ENCODE measurements around the gene ARHGAP6. TPM values are rescaled to one million over a fixed set of nuclear protein-coding genes. Genes with fewer than 3 reads are reported as not detected.

Gene ARHGAP6
- total RNA-seq, 1 experiment from 2014 or later = 1.8 TPM

DNA sequence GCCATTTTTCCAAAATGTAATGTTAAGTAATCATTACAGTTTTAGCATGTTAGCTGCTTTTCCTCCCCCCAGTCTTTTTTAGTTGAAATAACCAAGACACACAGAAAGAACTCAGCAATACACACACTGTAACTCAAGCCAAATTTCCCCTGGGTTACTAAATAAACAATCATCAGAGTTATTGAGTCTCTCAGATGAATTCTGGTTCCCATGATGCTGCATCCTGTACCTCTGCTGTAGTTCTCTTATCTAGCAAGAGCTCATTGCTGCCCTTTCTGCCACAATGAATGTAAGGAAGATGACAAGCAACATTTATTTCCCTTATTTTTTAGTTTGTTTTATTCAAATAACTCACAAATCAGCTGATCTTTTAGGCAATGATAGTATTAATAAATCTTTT, 185.1 kb downstream of the ARHGAP6 start:
- no peak for DNase-seq (ENCODE audit: low read depth)
- in situ Hi-C loops (cut with HindIII; ENCODE audit: low pct_unique_long_range_greater_than_20kb, low sequenced_read_pairs) = no loop called here

DNA sequence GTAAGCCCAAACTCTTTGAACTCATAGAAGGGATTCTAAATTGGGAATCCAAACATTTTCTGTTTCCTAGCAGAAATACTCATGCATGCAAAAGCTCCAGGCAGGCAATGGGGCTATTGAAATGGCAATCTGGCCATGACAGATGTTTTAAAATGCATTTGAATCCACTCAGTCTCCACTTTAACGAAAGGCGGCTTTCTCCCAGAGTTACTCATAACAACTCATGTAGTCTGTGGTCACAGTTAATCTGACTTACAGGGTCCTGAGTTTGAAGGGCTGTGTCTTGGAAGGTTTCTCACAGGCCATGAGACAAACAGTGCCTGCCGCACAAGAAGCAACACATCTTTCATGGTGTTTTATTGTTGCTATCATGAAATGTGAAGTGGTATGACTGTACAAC, 186.8 kb downstream of the ARHGAP6 start:
- in situ Hi-C loops (cut with HindIII; ENCODE audit: low pct_unique_long_range_greater_than_20kb, low sequenced_read_pairs) = no loop called here
- DNase-seq (ENCODE audit: low read depth) = no peak

DNA sequence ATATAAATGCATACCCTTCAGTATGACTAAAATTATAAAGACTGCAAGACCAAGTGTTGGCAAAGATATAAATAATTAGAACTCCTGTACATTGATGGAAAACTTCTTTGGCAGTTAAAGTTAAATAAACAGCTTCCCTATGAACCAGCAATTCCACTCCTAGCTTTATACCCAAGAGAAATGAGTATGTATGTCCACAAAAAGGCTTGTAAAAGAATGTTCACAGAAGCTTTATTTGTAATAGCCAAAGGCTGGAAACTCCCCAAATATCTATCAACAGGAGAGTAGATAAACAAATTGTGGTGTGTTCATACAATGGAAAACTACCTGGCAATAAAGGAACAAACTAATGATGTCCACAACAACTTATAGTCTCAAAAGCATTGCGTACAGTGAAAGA, 187.7 kb downstream of the ARHGAP6 start:
- in situ Hi-C loops (cut with HindIII; ENCODE audit: low pct_unique_long_range_greater_than_20kb, low sequenced_read_pairs) = no loop called here
- no peak for DNase-seq (ENCODE audit: low read depth)

DNA sequence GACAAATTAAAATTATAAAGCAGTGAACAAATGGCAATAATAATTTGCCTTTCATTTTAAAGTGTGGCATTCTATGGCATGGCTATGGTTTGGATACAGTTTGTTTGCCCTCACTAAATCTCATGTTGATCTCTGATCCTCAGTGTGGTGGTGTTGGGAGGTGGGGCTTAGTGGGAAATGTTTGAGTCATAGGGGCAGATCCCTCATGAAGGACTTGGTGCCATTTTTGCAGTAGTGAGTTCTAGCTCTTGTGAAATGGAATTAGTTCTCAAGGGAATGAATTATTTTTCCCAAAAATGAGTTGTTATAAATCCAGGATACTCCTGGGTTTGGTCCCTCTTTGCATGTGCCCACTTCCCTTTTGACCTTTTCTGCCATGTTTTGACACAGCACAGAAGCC, 191.1 kb downstream of the ARHGAP6 start:
- in situ Hi-C loops (cut with HindIII; ENCODE audit: low pct_unique_long_range_greater_than_20kb, low sequenced_read_pairs) = no loop called here
- no peak for DNase-seq (ENCODE audit: low read depth)

DNA sequence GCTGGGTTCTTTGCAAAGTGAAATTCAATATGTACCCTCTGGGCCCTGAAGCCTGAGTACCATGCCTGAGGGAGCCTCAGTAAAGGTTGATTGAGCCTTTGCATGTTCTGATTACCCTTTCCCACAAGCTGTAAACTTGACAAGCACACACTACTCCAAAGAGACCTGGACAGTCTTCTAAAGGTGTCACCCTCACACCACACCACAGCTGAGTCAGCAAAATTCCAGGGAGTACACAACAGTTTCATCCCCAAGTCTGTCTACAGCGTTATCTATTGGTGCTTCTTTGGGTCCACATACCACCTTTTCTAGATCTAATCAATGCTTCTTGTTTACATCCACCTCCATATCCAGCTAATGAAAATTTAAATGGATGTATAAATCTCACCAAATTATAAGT, 191.7 kb downstream of the ARHGAP6 start:
- no peak for DNase-seq (ENCODE audit: low read depth)
- in situ Hi-C loops (cut with HindIII; ENCODE audit: low pct_unique_long_range_greater_than_20kb, low sequenced_read_pairs) = no loop called here

DNA sequence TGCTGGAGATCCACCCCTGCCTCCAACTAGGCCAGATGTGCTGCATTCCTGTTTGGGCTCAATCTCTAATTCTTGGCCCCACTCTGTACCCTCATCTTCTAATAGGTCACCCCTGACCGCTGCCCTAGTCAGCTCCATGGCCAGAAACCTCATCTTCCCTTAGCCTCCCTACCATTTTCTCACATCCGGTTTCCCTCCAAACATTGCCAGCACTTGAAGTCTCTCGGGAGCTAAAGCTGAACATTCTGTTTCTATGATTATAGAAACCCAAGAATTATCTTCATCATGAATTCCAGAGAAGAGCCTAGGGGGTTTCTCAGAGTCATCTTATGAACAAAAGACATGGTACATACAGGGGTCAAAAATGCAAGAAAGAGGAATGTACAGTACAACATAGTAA, 192.8 kb downstream of the ARHGAP6 start:
- in situ Hi-C loops (cut with HindIII; ENCODE audit: low pct_unique_long_range_greater_than_20kb, low sequenced_read_pairs) = no loop called here
- DNase-seq (ENCODE audit: low read depth) = no peak

DNA sequence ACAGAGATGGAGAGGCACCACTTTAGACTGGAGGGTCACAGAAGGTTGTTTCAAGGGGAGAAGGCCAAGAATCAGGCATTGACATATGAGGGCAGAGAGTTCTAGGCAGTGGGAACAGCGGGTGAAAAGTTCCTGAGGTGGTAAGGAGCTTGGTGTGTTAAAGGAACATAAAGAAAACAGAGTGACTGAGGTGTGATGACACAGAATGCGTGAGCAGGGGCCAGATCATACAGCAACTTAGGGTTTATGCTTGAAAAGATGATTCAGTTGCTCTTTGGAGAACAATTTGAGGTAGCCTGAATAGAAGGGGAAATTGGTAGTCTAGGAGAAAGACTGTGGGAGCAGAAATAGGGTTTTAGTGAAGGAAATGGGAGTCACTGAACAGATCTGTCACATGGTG, 193.3 kb downstream of the ARHGAP6 start:
- in situ Hi-C loops (cut with HindIII; ENCODE audit: low pct_unique_long_range_greater_than_20kb, low sequenced_read_pairs) = no loop called here

DNA sequence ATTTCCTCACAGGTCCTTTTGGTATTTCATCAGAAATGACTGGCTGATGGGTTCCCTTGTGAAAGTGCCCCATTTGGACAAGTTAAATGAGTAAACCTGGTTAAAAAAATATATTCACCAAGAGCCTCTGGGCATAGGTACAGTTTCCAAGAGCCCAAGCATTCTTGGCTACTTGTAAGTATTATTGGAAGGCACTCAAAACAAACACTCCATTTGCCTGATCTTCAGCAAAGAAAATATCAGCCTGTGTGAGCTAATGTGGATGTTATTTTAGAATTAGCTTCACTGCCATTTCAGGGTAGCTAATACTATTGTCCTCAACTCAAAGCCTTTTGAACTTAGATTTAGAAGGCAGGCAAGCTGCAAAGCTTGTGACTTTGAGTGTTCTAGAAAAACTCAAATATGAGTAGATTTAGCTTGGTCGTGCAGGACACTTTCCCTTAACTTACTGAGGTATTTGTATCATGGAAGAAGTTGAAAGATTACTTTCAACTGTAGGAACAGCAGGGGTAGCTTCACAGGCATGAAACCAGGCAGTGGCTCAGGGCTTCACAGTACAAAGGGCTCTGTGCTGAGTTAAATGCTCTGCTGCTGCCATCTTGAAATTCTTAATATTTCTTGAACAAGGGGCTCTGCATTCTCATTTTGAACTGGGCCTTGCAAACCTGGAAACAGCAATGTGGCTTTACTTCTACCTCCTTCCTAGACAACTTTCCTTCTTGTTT, 195.3 kb downstream of the ARHGAP6 start:
- peak; percentile 66 for DNase-seq (ENCODE audit: low read depth)
- in situ Hi-C loops (cut with HindIII; ENCODE audit: low pct_unique_long_range_greater_than_20kb, low sequenced_read_pairs) = no loop called here

More for the DNA sequence above, 193.3 kb downstream of the ARHGAP6 start:
- no peak for DNase-seq (ENCODE audit: low read depth)

DNA sequence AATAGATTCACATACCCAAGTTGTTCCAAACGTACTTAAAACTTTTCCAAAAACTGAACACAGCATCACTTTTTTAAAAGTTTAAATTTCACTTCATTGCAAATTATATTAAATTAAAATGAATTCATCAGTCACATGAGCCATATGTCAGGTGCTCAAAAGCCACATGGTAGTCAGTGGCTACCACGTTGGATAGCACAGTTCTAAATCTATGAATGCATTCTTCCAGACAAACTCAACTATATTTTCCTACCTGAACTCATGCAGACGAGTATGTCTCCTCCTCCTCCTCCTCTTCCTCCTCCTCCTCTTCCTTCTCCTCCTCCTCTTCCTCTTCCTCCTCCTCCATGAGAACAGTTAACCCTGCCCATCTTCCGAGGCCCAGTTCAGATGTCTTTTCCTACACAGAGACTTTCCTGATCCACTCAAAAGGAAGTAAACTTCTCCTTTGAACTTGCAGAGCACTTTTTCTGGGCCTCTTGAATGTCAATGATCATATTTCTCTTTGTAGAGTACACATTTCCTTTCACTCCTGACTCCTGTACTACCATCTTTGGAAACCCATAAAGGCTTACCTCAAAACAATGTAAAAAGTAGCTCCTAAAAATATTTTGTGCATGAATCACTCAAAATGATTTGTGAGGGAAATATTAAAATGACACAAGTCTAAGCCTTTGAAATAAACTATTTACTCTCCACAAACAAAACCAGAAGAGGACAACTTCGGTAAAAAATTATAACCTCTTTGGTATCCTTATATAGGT, 199.9 kb downstream of the ARHGAP6 start:
- in situ Hi-C loops (cut with HindIII; ENCODE audit: low pct_unique_long_range_greater_than_20kb, low sequenced_read_pairs) = no loop called here
- DNase-seq (ENCODE audit: low read depth) = no peak

DNA sequence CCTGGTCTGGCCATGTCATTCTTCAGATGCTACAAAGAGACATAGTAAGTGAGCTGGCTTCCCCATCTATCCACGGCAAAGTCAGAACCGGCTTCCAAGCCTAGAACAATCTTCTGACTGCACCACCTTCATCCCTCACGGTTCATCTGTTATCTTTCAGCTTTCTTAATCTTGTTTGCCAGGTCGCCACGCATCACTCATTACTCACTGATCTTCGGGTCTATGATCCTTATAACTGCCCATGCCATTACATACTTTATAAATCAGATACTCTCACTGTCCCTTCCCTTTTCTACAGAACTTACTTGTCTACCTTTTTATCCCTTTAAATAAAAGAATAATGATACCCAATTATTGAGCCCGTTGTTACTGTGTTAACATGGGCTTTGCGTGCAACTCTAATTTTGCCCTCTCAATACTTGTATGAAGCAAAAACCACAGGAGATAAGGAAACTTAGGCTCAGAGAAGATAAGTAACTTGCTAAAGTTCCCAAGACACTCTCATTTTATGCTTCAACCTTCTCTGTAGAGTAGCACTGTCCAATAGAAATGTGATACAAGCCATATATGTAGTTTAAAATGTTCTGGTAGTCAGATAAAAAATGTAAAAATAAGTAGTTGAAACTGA, 200.8 kb downstream of the ARHGAP6 start:
- no peak for DNase-seq (ENCODE audit: low read depth)
- in situ Hi-C loops (cut with HindIII; ENCODE audit: low pct_unique_long_range_greater_than_20kb, low sequenced_read_pairs) = no loop called here

DNA sequence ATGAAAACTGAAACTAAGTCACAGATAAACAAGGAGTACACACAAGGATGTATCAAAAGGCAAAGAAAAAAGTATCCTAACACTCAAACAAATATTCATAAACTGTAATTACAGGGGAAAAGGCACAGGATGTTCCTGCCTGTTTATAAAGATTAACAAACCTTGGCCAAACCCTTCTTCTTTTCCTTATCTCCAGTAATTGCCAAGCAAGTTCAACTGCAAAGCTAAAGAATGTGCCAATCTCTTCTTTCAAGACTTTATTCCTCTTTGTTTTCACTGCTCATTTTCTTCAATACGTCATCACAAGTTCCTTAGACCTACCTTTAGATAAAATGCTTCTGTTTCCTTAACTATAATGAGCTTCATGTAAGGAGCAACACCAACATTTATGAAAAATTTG, 201.3 kb downstream of the ARHGAP6 start:
- in situ Hi-C loops (cut with HindIII; ENCODE audit: low pct_unique_long_range_greater_than_20kb, low sequenced_read_pairs) = no loop called here
- no peak for DNase-seq (ENCODE audit: low read depth)

DNA sequence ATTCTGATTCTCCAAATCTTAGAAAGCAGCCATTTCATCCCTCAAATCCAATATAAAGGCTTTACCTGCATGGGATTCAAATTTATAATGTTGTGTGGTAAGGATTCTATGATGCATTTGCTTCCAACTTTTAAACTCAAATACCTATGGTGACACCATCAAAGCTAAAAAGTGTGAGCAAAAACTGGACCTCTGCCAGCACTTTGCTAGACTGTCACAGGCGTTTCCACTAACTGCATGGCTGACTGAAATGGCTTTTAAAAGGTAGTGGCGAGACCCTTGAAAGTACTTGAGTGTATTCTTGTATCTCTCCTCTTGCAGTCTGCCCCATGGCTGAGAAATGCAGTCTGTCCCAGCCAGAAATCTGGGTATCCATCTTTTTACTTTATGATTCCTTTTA, 203.1 kb downstream of the ARHGAP6 start:
- in situ Hi-C loops (cut with HindIII; ENCODE audit: low pct_unique_long_range_greater_than_20kb, low sequenced_read_pairs) = no loop called here
- no peak for DNase-seq (ENCODE audit: low read depth)

DNA sequence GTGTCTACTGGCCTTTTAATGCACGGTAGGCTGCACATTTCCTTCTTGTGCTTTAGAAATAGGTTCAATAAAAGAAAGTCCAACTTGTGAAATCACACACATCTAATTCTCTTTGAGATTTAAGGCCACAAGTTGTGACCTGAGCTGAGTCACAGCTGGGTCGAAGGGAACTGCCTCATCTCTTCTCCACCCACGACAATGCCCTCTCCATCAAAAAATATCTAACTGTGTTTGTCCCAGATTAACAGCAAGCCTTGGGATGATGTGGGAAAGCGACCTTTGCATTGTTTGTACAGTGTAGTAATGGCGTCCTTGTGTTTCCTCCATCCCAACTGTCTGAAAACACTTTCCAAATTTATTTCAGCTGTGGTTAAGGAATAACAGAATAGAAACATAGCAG, 203.6 kb downstream of the ARHGAP6 start:
- in situ Hi-C loops (cut with HindIII; ENCODE audit: low pct_unique_long_range_greater_than_20kb, low sequenced_read_pairs) = no loop called here
- DNase-seq (ENCODE audit: low read depth) = peak; percentile 26

DNA sequence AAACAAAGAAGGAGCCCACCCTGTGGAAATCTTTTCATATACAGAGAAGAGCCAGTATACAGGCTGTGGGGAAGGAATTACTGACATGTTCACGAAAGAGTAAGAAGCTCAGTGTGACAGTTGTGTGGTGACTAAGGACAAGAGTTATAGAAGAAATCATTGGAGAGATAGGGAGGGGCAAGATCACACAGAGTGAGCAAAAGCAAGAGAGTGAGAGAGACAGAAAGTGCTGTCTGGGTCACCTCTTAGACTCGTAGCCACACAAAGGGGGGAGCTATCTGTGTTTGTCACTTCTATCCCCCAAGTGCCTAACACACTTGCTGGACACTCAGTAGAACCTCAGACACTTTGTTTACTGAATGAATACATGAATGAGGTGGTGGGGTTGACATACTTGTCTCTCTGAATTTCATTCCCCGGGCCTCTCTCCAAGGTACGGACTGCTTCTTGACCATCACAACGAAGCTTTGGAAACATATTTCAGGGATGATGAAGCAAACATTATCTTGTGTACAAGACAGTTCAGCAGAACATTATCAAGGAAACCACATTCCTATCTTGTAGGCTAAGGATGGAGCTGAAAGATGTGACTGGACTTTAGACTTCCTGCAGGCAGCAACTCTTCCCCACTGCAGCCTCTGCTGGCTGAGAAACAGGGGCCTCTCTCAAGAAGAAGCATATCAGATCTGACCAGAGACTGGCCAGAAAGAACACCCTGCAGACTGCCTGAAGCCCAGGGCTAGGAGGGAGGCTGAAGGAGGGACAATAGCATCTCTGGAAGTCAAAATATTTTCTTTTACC, 204.3 kb downstream of the ARHGAP6 start:
- no peak for DNase-seq (ENCODE audit: low read depth)
- in situ Hi-C loops (cut with HindIII; ENCODE audit: low pct_unique_long_range_greater_than_20kb, low sequenced_read_pairs) = no loop called here

DNA sequence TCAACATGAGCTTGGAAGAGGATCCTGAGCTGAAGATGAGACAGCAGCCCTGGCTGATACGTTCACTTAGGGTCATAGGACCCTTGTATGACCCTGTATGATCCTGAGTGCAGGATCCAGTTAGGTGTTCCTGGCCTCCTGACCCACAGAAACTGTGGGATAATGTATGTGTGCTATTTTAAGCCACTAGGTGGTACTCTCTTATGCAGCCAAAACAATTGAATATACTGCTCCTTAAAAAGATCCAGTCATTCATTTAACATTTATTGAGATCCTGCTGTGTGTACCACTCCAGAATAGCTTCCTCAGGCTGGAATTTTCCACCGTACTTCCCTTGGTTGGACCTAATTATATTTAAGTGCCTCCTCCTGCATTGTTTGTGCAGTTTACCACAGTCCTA, 205.4 kb downstream of the ARHGAP6 start:
- in situ Hi-C loops (cut with HindIII; ENCODE audit: low pct_unique_long_range_greater_than_20kb, low sequenced_read_pairs) = no loop called here
- DNase-seq (ENCODE audit: low read depth) = no peak

DNA sequence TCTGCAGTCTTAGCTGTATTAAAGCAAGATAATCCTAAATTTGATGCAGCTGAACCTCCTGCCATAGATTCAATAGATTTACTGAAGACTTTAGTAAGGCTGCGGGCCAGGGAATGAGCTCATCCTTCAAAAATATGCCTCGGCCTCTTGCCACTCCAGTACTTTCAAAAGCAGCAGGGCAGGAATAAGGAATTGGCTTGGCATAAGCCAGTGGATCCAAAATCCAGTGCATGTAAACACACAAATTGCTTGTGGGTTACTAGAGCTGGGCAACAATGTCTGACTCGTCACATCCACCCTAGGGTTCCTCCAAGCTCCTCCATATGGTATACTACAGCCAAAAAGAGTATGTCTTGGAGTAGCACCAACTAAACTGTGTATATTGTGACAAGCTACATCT, 207.6 kb downstream of the ARHGAP6 start:
- in situ Hi-C loops (cut with HindIII; ENCODE audit: low pct_unique_long_range_greater_than_20kb, low sequenced_read_pairs) = no loop called here
- no peak for DNase-seq (ENCODE audit: low read depth)

DNA sequence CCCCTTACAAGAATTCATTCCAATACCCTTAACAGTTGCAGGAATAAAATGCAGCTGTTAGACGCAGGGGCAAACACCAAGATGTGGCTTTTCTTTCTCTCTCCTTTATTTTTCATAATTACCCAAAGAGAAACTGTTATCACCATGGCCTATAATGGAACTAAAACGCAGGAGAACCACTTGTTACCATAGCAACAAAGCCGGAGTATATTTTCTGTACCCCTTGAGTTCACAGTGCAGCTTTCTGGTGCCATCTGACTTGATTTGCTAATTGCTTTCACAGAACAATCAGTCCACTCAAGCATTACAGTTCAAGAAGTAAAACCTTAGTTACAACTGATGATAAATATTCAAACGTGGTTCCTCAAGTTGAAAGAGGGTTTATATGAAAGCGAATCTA, 214.6 kb downstream of the ARHGAP6 start:
- in situ Hi-C loops (cut with HindIII; ENCODE audit: low pct_unique_long_range_greater_than_20kb, low sequenced_read_pairs) = no loop called here
- DNase-seq (ENCODE audit: low read depth) = no peak

DNA sequence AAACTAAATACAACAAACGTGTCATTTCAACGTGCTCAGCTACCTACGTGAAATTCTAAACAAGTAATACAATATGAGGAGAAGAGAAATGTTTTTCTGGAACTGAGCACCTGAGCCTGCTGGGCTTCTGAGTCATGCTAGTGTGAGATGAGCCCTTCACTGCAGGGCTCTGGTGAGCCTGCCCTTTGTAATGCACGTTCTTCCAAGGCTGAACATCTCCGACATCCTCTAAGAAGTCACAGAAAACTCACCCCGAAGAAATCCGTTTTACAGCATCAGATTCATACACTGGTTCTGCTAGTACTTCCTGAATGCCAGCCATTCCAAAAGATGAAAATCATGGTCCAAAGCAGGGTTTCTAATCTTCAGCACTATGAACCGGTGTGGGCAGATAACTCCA, 215.4 kb downstream of the ARHGAP6 start:
- DNase-seq (ENCODE audit: low read depth) = no peak
- in situ Hi-C loops (cut with HindIII; ENCODE audit: low pct_unique_long_range_greater_than_20kb, low sequenced_read_pairs) = no loop called here

DNA sequence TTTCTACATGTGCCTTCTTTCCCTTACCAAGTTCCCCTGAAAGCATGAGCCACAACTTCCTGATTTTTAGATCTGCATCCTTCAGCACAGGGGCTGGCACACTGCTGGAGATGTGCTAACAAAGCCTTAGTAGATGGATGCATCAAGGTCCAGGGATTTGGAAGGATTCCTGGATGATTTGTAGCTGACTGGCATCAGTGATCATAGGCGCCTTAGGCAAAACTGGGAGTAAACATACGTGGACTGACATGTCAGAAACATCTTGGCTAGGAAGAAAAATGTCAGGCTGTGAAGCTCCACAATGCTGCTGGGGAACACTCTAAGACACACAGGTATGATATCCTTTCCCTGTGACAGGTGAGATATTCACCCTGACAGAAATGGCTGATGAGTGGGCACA, 216.1 kb downstream of the ARHGAP6 start:
- in situ Hi-C loops (cut with HindIII; ENCODE audit: low pct_unique_long_range_greater_than_20kb, low sequenced_read_pairs) = no loop called here
- DNase-seq (ENCODE audit: low read depth) = no peak

Data from Caki2 (cell line).